Common myeloid progenitor, CD34-positive (primary cell): Measurements from ENCODE around the gene GTPBP3.

Source experiments
- CTCF ChIA-PET: fragments of 350-600 bp; sonication (Branson Sonifier 250); formaldehyde crosslinking; loops from one replicate; lab custom pipeline; 2021; ENCODE audit warnings: antibody characterized with exemption; lab: Charles Lee
- POLR2A ChIA-PET: fragments of 350-600 bp; sonication (Branson Sonifier 250); formaldehyde crosslinking; loops from one replicate; lab custom pipeline; 2021; ENCODE audit warnings: antibody characterized with exemption; lab: Charles Lee
- DNase-seq, 3 donors: peaks; one replicate each; pipeline versions ENCODE4 v3.0.0 to v3.0.0-alpha.2; 2013
- H3K27ac ChIP-seq, 2 experiments: 1 replicate in 1 of 2; 2 replicates in 1 of 2; pipeline ENCODE4 v1.7.0; 2013; ENCODE audit warnings: inconsistent platforms in 2 of 2, low read length in 2 of 2, mild to moderate bottlenecking in 2 of 2, low read depth in 1 of 2, moderate library complexity in 1 of 2; ENCODE audit not compliant: severe bottlenecking in 2 of 2, insufficient read depth in 1 of 2, poor library complexity in 1 of 2
- H3K27me3 ChIP-seq, 5 experiments: replicated peaks in 2 of 5; 1 replicate in 3 of 5; 2 replicates in 2 of 5; pipeline versions ENCODE4 v1.6.1 to v1.7.0; 2013; ENCODE audit warnings: low read length in 4 of 5, mild to moderate bottlenecking in 2 of 5, moderate library complexity in 2 of 5, inconsistent platforms in 1 of 5; ENCODE audit not compliant: insufficient read depth in 5 of 5, control insufficient read depth in 4 of 5
- H3K36me3 ChIP-seq, 4 experiments: 1 replicate in 2 of 4; 2 replicates in 2 of 4; pipeline versions ENCODE4 v1.6.1 to v1.7.0; 2013; ENCODE audit warnings: low read length in 3 of 4, control low read depth in 1 of 4, mild to moderate bottlenecking in 1 of 4; ENCODE audit not compliant: control insufficient read depth in 4 of 4, insufficient read depth in 4 of 4
- H3K4me1 ChIP-seq, 4 experiments: 1 replicate in 3 of 4; 2 replicates in 1 of 4; pipeline versions ENCODE4 v1.6.1 to v1.7.1; 2013; ENCODE audit warnings: low read length in 3 of 4, mild to moderate bottlenecking in 3 of 4, control low read depth in 1 of 4, inconsistent platforms in 1 of 4, moderate library complexity in 1 of 4; ENCODE audit not compliant: control insufficient read depth in 4 of 4, insufficient read depth in 4 of 4; ENCODE audit errors: control extremely low read depth in 1 of 4
- H3K4me3 ChIP-seq, 7 experiments: 1 replicate in 4 of 7; 2 replicates in 3 of 7; pipeline versions ENCODE4 v1.5.1 to v1.7.0; 2013; ENCODE audit warnings: mild to moderate bottlenecking in 7 of 7, low read length in 6 of 7, moderate library complexity in 6 of 7, inconsistent platforms in 2 of 7, low read depth in 2 of 7, control low read depth in 1 of 7; ENCODE audit not compliant: insufficient read depth in 4 of 7, control insufficient read depth in 1 of 7; ENCODE audit errors: extremely low read depth in 1 of 7
- H3K9me3 ChIP-seq, 5 experiments: 1 replicate in 4 of 5; 2 replicates in 1 of 5; pipeline versions ENCODE4 v1.6.1 to v1.7.1; 2013; ENCODE audit warnings: low read length in 4 of 5, mild to moderate bottlenecking in 2 of 5, inconsistent platforms in 1 of 5, low read depth in 1 of 5, moderate library complexity in 1 of 5; ENCODE audit not compliant: control insufficient read depth in 4 of 5, insufficient read depth in 2 of 5; ENCODE audit errors: control extremely low read depth in 1 of 5
- WGBS: methylation state at CpG from one replicate; pipeline ENCODE4 v1.1.5; 2013; ENCODE audit not compliant: insufficient coverage; 5-methylcytosine and 5-hydroxymethylcytosine counted together

Gene GTPBP3

GRCh38 chr19:17309198-17309964 lies 28.0 kb upstream of the GTPBP3 start, which contains the start of gene DDA1:
Gene DDA1, plus strand, starts transcription at chr19:17309563. Its CDS starts 92 bp downstream, at chr19:17309655.
- Histone ChIP-seq H3K36me3 (peaks cover 0 to 28% (median 17%) of the 10 kb centered on the region in 4 experiments), H3K9me3 (no peaks in the 10 kb centered on the region), H3K27ac (peak within 1 kb of the TSS; percentile 83 to 93), H3K4me3 (peak within 1 kb of the TSS; percentile 70 to 96 (median 85)), H3K27me3 (no peaks in the 10 kb centered on the region), H3K4me1 (peaks cover 8 to 32% (median 27%) of the 10 kb centered on the region in 4 experiments)
- WGBS, result 0% methylated on average over 37 of the region's 46 CpGs
- DNase-seq, result peak; percentile 100
- ChIA-PET CTCF (interaction anchor here (0.9 to 1.3 kb wide), 4 partner anchors 13 to 26 kb away, joined by 3 to 6 read pairs (median 4); partner anchors contain the start of gene ANO8), POLR2A (interaction anchor here (1.8 kb wide), 1 partner anchor 18 kb away, joined by 6 read pairs; no protein-coding TSS in a partner anchor)

DNA sequence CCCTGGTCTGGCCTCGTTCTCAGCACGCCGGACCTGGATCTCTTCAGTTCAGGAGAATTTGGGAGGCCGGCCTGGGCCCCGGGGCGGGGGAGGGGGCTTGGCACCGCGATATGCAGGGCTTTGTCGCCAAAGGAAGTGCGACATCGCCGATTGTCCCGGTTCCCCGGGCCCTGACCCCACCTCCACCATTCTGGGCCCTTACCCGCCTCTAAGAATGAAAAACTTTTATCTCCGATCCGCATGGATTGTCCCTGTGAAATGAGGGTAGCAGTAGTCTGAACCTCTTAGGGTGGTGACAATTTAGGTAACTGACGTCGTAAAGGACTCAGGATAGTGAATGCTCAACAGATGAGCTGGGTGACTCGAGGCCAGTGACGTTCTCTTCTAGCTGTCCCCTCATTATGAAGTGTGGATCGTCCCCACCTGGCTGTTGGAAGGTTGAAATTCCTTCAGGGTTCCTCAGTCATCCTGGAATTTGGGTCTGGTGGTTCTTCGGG lies 27.3 kb upstream of the GTPBP3 start:
- Histone ChIP-seq H3K36me3 (peaks cover 0 to 33% (median 22%) of the 10 kb centered on the region in 4 experiments), H3K27me3 (no peaks in the 10 kb centered on the region), H3K9me3 (no peaks in the 10 kb centered on the region), H3K4me1 (peaks cover 8 to 26% (median 22%) of the 10 kb centered on the region in 4 experiments), H3K4me3 (peak overlapping the region; percentile 70 to 96 (median 85)), H3K27ac (peak overlapping the region; percentile 83 to 93)
- ChIA-PET POLR2A (interaction anchor here (0.6 to 1.8 kb wide), 2 partner anchors 13 to 17 kb away, joined by 4 to 6 read pairs; no protein-coding TSS in a partner anchor), CTCF (interaction anchor here (1.3 kb wide), 1 partner anchor 17 kb away, joined by 6 read pairs; no protein-coding TSS in a partner anchor)
- WGBS, result 7% methylated on average over 20 of the region's 23 CpGs
- DNase-seq, result peak in 1 of 3 donors; percentile 44

DNA sequence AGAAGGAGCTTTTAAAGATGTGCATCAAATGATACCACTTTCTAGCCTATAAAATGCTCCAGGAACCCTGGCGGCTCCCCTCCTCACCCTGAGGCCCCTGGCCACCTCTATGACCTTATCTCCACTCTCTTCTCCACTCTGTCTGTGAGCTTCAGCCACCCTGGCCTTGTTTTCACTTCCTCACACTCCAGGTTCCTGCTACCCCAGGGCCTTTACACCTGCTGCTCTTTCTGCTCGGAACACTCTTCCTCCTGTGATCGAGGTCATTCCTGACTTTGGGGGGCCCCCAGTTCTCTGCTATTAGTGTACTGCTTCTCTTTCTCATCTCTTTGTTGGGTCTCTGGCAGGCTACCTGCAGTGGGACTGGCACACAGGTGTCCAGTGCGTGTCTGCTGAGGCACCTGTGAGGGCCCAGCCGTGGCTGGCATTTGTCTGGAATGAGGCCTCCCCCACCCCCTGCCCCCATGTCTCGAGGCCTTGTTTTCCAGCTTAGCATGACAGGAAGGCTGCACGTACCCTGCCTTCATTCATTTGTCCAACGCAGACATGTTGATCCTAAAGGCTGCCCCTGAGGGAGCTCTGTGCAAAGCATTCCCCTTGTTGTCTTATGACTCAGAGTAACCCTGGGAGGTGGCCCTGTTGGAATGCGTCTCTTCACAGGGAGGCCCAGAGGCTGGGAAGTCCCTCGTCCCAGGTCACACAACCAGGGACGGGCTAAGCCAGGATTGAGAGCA lies 25.7 kb upstream of the GTPBP3 start:
- 88% methylated on average over 10 of the region's 11 CpGs for WGBS
- CTCF ChIA-PET, result interaction anchor here (1.8 kb wide), 1 partner anchor 21 kb away, joined by 6 read pairs; no protein-coding TSS in a partner anchor
- H3K4me3 ChIP-seq, result no peak overlapping the region
- H3K27ac ChIP-seq, result no peak overlapping the region
- no peaks in the 10 kb centered on the region for H3K9me3 ChIP-seq
- H3K4me1 ChIP-seq, result peaks cover 5 to 17% (median 14%) of the 10 kb centered on the region in 4 experiments
- POLR2A ChIA-PET, result no interaction called here
- H3K36me3 ChIP-seq, result peaks cover 0 to 41% (median 30%) of the 10 kb centered on the region in 4 experiments
- DNase-seq, result no peak
- no peaks in the 10 kb centered on the region for H3K27me3 ChIP-seq

GRCh38 chr19:17312189-17313113 lies 24.9 kb upstream of the GTPBP3 start:
- no peak for DNase-seq
- Histone ChIP-seq H3K4me1 (peaks cover 5 to 15% (median 11%) of the 10 kb centered on the region in 4 experiments), H3K36me3 (peaks cover 0 to 41% (median 31%) of the 10 kb centered on the region in 4 experiments), H3K27me3 (no peaks in the 10 kb centered on the region), H3K27ac (no peak overlapping the region), H3K9me3 (no peaks in the 10 kb centered on the region), H3K4me3 (no peak overlapping the region)
- CTCF ChIA-PET, result interaction anchor here (1.6 to 1.8 kb wide), 2 partner anchors 9 to 20 kb away, joined by 5 to 6 read pairs; no protein-coding TSS in a partner anchor
- WGBS, result 88% methylated on average over 14 of the region's 20 CpGs
- POLR2A ChIA-PET, result no interaction called here

DNA sequence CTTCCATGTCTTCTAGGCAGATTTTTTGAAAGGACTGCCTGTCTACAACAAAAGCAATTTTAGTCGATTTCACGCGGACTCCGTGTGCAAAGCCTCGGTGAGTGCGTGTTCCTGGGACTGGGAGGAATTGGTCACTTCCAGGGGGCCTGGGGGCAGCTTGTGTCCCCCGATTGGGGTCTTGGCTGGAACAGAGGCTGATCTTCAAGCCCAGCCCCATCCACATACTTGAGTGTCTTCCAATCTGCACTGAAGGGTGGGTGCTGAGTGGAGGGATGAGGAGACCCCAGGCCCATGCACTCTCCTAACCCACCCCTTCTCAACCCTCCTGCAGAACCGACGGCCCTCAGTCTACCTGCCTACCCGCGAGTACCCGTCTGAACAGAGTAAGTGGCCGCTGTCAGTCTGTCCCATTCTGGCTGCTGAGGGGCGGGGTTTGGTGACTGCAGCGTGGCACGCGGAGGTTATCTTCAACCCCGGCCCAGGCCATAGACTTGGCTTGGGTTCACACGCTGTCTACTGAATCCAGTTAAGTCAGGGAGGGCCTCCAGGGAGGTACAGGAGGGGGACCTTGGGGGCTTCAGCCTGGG lies 23.3 kb upstream of the GTPBP3 start:
- no peak overlapping the region for H3K4me3 ChIP-seq
- H3K4me1 ChIP-seq, result peaks cover 5 to 12% (median 11%) of the 10 kb centered on the region in 4 experiments
- ChIA-PET CTCF (interaction anchor here (1.6 kb wide), 1 partner anchor 8 kb away, joined by 5 read pairs; no protein-coding TSS in a partner anchor), POLR2A (no interaction called here)
- WGBS, result over 99% methylated on average over 18 of the region's 19 CpGs
- no peak for DNase-seq
- H3K36me3 ChIP-seq, result peaks cover 0 to 49% (median 36%) of the 10 kb centered on the region in 4 experiments
- no peaks in the 10 kb centered on the region for H3K9me3 ChIP-seq
- no peak overlapping the region for H3K27ac ChIP-seq
- no peaks in the 10 kb centered on the region for H3K27me3 ChIP-seq

GRCh38 chr19:17318966-17319365 lies 18.4 kb upstream of the GTPBP3 start:
- ChIA-PET POLR2A (interaction anchor here (0.6 kb wide), 1 partner anchor 278 kb away, joined by 3 read pairs; no protein-coding TSS in a partner anchor), CTCF (interaction anchor here (0.7 to 0.8 kb wide), 2 partner anchors 12 to 68 kb away, joined by 3 read pairs; no protein-coding TSS in a partner anchor)
- Histone ChIP-seq H3K9me3 (no peaks in the 10 kb centered on the region), H3K36me3 (peaks cover 0 to 59% (median 43%) of the 10 kb centered on the region in 4 experiments), H3K27me3 (no peaks in the 10 kb centered on the region), H3K4me3 (no peak overlapping the region), H3K27ac (no peak overlapping the region), H3K4me1 (peaks cover 0 to 10% (median 4%) of the 10 kb centered on the region in 4 experiments)
- 48% methylated on average over 4 of the region's 6 CpGs for WGBS
- no peak for DNase-seq
